Mucosa of descending colon (tissue), 3 donors: Measurements from ENCODE around the gene PID1. TPM values are rescaled to one million over a fixed set of nuclear protein-coding genes. Genes with fewer than 3 reads are reported as not detected.

Experiments used
- ATAC-seq: fragments of 200-7000 bp; cut with Tn5 transposase; one replicate; pipeline ENCODE4 v1.9.1; 2020; ENCODE audit warnings: mild to moderate bottlenecking, moderate library complexity
- DNase-seq, 3 donors: peaks; one replicate each; pipeline ENCODE4 v3.0.0-alpha.2; 2020
- H3K36me3 ChIP-seq: fragments of 200-600 bp; one replicate; pipeline ENCODE4 v1.8.0; 2021; ENCODE audit warnings: low read depth, mild to moderate bottlenecking
- H3K4me1 ChIP-seq: fragments of 200-600 bp; one replicate; pipeline ENCODE4 v1.8.0; 2021; ENCODE audit warnings: low read depth, mild to moderate bottlenecking
- H3K4me3 ChIP-seq: fragments of 200-600 bp; one replicate; pipeline ENCODE4 v1.8.0; 2021; ENCODE audit warnings: mild to moderate bottlenecking
- H3K9me3 ChIP-seq: fragments of 200-600 bp; one replicate; pipeline ENCODE4 v1.8.0; 2021; ENCODE audit warnings: mild to moderate bottlenecking
- CTCF ChIP-seq: fragments of 200-600 bp; IDR thresholded peaks from one replicate; pipeline ENCODE4 v1.8.0; 2022; ENCODE audit warnings: antibody characterized with exemption, mild to moderate bottlenecking
- intact Hi-C, 2 donors: fragments of 100-400 bp; cut with DNase I in 1 of 2; cut with micrococcal nuclease in 1 of 2; formaldehyde crosslinking; loops; one replicate each; pipeline versions ENCODE4 v1.11.0 to v1.11.1; 2022; cut with DNase I, micrococcal nuclease
- total RNA-seq, 3 donors: library from RNA; stranded (reverse); fragmentation: NEBNext Ultra II Directional in 2 of 3; extraction: Animal tissue kit (Norgen Biotek cat#: 25700) in 2 of 3; gene quantifications; one replicate each; pipeline versions ENCODE4 v1.2.1 to v1.2.4, GENCODE V29; 2021 to 2023
- donor health status: DM: no; HTN: no; CAD: no; lungs with moderate emphysema.
- donor health status: DM: no; HTN: no; CAD: no.
- donor health status: DM: no; HTN: yes; CAD: no.

Gene PID1
- total RNA-seq, 3 donors from 2014 or later: 49.3 to 60.8 (median 52.5) TPM

- no peak overlapping the region for H3K4me3 ChIP-seq
- no peaks in the 10 kb centered on the region for H3K36me3 ChIP-seq
- ATAC-seq (no peak), DNase-seq (no peak)
- no peaks in the 10 kb centered on the region for H3K9me3 ChIP-seq
- TF ChIP-seq CTCF: no peak
- intact Hi-C loops: no loop called here
- H3K4me1 ChIP-seq: peaks cover 12% of the 10 kb centered on the region
These were observed 117.1 kb downstream of the PID1 start for GRCh38 chr2:229153951-229154350.

- H3K9me3 ChIP-seq: no peaks in the 10 kb centered on the region
- ATAC-seq (peak; percentile 89), DNase-seq (peak; percentile 56 to 71 (median 62))
- H3K36me3 ChIP-seq: no peaks in the 10 kb centered on the region
- no peak for TF ChIP-seq CTCF
- intact Hi-C loops: no loop called here
- no peak overlapping the region for H3K4me3 ChIP-seq
- peaks cover 12% of the 10 kb centered on the region for H3K4me1 ChIP-seq
These were observed 117.8 kb downstream of the PID1 start for GRCh38 chr2:229153267-229153666.

- ATAC-seq: no peak
- H3K4me3 ChIP-seq: no peak overlapping the region
- intact Hi-C loops: no loop called here
- H3K4me1 ChIP-seq: peaks cover 8% of the 10 kb centered on the region
- no peaks in the 10 kb centered on the region for H3K36me3 ChIP-seq
- no peaks in the 10 kb centered on the region for H3K9me3 ChIP-seq
- DNase-seq: no peak
- TF ChIP-seq CTCF: no peak
These were observed 118.4 kb downstream of the PID1 start for GRCh38 chr2:229152674-229153073.

- no peaks in the 10 kb centered on the region for H3K36me3 ChIP-seq
- no peak for TF ChIP-seq CTCF
- intact Hi-C loops: no loop called here
- DNase-seq (no peak), ATAC-seq (peak; percentile 14)
- no peak overlapping the region for H3K4me3 ChIP-seq
- H3K9me3 ChIP-seq: no peaks in the 10 kb centered on the region
- peaks cover 5% of the 10 kb centered on the region for H3K4me1 ChIP-seq
These were observed 120.8 kb downstream of the PID1 start for GRCh38 chr2:229150317-229150716.

GRCh38 chr2:229141424-229142025 lies 129.6 kb downstream of the PID1 start:
- no peaks in the 10 kb centered on the region for H3K36me3 ChIP-seq
- ATAC-seq (peak; percentile 39), DNase-seq (no peak)
- no peaks in the 10 kb centered on the region for H3K9me3 ChIP-seq
- no peak for TF ChIP-seq CTCF
- H3K4me1 ChIP-seq: no peaks in the 10 kb centered on the region
- no peak overlapping the region for H3K4me3 ChIP-seq
- intact Hi-C loops: no loop called here

GRCh38 chr2:229137639-229138038 lies 133.4 kb downstream of the PID1 start:
- DNase-seq (no peak), ATAC-seq (peak; percentile 78)
- no peaks in the 10 kb centered on the region for H3K36me3 ChIP-seq
- intact Hi-C loops: no loop called here
- TF ChIP-seq CTCF: no peak
- H3K4me1 ChIP-seq: no peaks in the 10 kb centered on the region
- H3K4me3 ChIP-seq: no peak overlapping the region
- H3K9me3 ChIP-seq: no peaks in the 10 kb centered on the region
